Eye (tissue), 1 donor: ENCODE data around the gene BAIAP2.

ENCODE experiments used
- DNase-seq: peaks from one replicate; pipeline ENCODE4 v3.0.0-alpha.2; 2015

Gene BAIAP2

DNA sequence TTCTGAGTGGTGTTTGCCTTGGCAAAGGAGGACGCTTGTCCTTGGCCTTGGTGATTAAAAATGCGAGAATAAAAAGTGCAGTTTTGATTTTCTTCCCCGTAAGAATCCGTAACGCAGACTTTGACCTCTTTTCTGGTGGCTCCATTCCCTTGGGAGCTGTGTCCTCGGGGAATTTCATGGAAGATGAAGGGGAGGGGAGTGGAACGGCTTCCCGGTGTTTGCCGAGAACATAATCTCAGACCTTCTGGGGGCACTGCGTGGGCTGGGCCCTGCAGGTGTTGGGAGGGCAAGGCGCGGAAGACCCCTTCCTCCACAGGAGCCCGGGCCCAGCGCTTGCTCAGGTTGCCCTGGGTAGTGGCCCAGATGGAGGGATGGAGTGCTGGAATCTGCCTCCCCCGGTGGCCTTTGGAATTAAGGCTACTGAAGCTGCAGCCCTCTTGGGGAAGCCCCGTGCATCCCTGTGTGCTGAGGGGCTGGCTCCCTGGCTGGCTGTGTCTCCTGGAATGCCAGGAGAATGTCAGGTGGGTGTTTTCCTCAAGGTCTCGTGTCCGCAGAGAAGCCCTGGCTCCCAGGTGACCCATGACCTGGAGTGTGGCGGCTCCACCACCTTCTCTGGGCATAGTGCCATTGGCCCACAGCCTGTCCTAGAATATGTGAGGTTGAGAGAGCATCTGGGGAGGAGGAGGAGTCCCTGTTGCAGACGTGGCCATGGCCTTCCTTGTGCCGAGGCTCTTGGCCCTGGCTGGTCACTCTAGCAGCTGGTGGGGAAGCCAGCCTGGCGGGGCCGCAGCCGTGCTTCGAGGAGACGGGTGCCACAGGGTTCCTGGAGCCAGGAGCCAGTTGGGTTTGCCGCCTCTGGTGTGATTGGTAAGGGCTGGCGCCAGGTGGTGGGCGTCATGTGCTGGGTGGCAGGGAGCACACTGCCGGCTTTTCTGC is 3.1 kb downstream of the BAIAP2 start:
- peak; percentile 52 for DNase-seq

DNA sequence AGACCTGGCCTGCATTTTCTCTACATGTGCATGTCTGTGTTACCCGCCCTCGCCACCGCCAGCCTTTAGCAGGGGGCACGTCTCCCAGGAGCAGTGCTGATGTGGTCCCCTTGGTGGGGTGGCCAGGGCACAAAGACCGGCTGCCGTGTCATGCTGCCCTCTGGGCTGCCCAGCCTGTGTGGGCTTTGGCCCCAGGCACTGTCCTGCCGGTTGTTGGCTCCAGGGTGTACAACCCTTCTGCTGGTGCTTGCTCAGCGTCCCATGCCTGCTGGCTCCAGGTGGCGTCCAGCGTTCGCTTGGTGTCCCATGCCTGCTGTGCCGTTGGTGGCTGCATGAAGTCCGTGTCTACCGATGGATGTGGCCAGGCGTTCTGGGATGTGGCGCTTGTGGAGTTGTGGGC is 4.1 kb downstream of the BAIAP2 start:
- DNase-seq: no peak

DNA sequence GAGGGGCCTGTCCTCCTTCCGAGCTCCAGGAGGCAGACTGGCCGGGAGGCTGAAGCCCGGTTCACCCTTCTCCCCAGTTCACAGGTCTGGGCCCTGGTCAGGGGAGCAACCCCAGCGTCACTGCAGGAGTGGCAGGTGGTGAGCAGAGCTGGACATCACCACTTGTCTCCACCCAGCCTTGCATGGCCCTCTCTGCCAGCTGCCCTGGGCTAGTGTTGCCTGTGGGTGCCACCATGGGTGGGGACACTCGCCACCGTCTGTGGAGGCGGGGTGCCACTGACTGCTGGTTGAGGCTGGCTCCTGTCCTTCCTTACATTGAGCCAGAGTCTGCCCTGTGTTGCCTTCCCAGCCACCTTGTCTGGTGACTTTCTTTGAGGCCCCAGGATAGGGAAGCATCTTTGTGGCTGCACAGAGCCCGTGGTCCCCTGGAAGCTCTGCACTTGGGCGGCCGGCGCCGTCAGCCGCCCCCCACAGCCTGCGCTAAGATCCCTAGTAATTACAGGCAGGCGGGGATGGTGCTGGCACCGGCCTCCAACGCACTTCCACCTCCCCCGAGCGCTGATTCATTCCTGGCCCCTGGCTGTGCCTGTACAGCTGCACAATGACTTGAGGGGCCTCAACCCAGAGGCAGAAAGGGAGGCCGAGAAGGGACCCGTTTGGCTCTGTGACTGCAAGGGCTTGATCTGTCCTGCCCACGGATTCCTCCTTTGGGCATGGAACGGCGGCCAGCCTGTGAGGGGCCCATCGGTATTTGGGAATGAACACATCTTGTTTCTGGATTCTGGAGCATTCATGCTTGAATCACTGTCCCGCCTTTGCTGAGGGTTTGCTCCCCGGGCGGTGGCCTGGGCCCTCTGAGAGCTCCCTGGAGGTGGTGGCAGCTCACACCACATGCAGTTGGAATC is 5.2 kb downstream of the BAIAP2 start:
- peak; percentile 65 for DNase-seq

DNA sequence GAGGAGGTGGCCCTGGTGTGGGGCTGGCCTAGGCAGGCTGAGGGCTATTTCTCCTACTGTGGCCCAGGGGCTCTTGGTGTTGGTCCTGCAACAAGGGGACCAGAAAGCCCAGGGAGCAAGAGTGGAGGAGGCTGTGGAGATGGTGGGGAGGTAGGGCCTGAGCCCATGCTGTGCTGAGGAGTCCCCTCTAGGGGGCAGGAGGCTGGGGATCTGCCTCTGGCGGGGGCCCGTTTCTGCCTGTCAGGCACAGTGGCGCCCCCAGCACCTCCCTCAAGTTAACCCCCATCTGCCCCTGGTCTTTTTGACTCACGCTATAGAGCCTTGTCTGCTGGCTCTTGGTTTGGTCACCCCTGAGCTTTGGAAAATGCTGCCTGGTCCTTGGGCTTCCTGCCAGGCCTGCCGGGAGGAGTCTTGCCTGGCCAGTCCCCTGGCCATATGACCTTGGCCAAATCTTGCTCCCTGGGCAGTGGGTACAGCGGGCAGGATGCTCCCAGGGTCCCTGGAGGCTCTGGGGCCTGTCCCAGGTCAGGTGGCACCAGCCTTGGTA is 5.9 kb downstream of the BAIAP2 start:
- DNase-seq: no peak

DNA sequence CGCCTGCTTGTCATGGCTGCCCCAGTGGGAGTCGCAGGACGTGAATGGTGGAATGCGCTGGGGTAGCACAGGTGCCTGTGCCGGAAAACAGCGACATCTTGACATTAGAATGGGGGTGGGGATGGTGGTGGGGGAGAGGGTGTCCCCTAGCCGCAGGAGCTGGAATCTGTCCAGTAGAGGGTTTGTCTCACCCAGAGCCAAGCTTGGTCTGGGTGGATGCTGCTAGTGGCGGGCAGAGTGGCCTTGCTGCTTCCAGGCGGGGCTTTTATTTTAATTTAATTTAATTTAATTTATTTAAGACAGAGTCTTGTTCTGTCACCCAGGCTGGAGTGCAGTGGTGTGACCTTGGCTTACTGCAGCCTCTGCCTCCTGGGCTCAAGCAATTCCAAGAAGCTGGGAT is 7.7 kb downstream of the BAIAP2 start:
- DNase-seq: no peak

DNA sequence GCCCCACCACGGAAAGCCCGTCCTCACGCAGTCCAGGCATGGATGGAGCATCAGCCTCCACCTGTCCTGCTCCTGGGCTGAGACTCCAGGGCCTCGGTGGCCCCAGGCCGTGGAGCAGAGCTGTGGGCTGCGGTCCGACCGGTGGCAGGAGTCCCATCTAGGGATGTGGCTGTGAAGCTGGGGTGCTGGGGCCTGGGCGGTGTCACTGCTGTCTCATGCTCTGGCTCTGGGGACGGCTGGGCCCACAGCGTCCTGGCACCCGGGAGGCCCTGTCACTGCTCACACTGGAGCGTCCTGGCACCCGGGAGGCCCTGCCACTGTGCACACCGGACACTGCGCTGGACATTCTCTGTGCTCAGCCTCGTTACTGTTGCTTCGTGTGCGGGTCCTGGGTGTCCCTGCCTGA is 8.4 kb downstream of the BAIAP2 start:
- DNase-seq: no peak

DNA sequence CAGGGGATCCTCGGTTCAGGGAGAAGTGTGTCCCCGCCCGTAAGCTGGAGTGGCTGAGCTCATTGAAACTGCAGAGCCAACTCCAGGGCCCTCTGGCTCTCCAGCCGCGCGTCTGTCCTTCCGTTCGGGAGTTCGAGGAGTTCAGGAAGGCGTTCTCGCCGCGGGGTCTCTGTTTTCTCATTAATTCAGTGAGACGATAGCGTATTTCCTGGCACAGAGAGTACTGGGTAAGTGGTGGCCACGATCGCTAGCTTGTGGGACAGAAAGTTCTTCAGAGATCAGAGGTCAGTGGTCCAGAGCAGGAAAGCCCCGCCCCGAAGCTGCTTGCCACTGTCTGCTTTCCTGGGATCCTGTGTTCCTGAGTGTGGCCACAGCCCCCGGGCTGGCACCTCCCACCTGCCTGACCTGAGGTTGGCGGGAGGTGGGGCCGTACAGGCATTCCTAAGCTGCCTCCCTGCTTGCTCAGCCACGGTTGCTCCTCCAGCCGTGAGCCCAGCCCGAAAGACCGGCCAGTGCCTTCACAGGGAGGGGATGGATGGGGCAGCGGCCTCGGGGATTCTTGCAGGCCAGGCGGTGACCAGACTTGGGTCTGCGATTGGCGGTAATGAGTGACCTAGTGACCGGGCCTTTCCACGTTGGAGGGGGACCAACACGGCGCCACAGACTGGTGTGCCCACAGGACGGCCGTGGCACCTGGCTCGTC is 8.9 kb downstream of the BAIAP2 start:
- no peak for DNase-seq

DNA sequence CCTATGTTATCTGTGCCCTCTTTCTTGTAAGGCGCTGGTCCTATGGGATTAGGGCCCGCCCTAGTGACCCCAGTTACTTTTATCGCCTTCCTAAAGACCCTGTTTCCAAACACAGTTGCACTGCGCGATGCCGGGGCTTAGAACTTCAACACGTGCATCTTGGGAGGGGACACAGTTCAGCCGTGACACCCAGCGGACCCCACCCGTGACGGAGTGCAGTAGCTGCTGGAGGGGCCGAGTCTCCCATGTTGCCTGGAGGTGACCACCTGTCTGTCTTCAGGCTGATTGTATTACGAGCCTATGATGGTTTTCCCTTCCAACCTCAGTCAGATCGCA is 9.4 kb downstream of the BAIAP2 start:
- no peak for DNase-seq

DNA sequence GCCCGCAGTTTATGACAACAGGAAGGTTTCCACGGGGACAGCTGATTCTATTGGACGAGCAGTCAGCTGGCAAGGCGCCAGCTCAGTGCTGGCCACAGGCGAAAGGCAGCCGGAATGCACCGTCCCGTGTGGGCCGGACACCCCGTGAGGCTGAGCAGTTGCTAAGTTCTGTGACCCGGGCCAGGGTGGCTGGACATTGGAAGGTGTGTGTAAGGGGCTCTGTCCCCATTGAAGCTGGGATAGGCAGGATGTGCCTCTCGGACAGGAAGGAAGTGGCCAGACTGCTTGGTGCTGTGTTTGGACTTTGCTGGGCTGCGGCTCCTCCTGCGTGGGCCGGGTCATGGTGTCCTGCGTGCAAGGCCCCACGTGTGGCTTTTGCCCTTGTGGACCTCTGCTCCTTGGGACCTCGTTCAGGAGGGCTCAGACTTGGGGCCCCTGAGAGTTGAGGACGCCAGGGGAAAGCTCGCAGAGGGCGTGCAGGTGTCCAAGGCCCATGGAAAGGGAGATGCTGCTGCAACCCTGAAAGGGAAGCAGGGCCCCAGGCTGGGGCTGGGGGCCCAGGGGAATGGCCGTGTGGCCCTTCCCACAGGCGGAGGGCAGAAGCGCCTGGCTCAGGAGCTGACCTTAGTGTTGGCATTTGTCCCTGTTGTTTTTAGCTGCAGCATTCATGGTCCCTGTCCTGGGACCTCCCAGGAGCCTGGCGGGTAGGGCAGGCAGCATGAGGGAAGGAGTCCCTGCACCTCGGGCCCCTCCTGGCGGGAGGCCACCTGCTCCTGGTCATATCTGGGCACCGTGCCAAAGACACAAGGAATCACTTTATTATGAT is 10.0 kb downstream of the BAIAP2 start:
- peak; percentile 73 for DNase-seq

DNA sequence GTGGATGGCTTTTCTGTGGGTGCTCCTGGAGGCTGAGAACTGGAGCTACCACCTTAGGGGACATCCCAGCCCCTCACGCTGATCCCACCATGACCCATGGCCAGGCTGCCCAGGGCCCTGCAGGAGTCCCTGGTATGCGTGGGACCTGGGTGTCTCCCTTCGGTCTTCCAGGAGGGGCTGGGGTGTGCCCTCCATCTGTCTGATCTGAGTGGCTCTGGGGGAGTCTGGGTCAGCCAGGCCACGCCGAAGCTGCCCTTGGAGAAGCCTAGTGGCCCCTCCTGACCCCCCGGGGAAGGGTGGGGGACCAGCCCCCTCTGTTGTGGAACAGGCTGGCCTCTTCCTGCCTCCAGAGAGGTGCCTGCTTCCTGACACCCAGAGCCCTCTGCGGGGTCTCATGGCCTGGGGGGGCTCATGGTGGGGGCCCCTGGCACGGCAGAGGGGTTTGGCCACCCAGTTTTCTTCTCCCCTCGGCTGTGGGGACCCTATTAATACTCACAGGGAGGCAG is 10.7 kb downstream of the BAIAP2 start:
- DNase-seq: no peak

DNA sequence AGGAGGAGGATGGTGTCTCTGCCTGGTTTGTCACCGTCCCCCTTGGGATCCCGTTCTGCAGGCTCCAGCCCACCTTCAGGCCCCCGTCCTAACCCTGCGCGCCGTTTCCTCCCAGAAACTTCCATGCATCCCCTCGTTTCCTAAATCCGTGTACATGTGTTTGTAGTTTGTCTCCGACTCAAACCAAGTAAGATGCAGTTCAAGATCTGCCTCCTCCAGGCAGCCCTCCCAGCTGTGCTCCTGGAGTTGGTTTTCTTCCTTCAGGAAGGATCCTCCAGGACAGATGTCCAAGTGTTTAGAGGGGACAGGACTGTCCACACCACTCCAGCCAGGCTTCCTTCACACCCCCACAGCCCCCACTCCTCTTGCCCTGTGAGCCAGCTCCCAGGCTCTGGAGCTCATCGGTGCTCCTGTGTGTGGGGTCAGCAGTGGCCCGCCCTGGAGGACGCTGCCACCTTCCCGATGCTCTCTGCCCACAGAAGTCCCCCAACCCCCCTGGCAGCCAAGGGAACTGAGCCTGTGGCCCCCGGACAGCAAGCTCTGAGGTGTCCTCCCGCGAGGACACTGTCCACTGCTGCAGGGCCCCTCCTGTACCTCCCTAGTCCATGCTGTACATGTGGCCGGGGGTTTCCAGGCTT is 11.3 kb downstream of the BAIAP2 start:
- DNase-seq: no peak

DNA sequence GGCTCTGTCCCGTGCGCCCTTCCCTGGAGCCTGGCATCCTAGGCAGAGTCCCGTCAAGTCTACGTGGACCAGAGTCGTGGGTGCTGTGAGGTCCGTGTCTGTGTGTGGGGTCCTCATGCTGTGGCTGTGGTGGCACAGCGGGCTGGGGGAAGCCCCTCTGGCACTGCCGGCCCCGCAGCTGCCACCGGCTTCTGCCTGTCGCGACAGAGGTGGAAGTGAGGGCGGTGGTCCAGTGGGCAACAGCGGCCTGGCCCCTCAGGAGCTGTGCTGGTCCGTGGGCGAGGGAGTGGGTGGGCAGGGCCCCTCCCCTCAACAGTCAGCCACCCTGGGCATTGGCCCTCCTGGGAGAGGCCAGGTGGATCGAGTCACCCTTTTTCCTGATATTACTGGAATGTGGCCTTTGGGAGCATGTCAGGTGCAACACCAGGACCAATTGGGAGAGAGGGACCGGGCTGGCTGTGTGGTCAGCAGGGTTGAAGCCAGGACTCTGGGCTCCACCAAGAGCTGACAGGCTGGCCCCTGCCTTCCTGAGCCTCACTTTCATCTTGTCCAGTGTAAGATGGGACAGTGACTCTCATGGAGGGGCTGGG is 11.9 kb downstream of the BAIAP2 start:
- no peak for DNase-seq

DNA sequence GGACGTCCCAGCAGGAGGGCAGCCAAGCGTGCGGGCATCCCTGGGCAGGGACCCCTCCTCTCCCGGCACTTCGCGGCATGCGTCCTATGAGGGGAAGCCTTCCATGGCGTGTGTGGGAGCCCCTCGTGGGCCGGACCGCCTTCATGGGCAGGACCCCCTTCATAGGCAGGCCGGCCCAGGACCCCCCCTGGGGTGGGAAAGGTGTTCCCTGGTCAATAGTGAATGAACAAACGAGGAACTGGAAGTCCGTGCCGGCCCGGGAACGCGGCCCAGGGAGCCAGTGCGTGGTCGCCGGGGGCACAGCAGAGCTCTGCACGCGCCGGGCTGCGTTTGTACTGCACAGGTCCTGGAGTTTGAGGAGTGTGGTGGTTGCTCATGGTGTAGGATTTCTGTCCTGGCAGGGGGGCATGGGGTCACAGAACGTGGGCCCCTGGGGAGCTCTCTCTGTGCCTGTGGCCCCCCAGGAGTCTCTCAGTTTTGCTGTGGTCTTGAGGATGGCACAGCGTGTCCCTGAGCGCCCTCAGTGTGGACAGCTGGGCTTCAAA is 13.9 kb downstream of the BAIAP2 start:
- DNase-seq: no peak

DNA sequence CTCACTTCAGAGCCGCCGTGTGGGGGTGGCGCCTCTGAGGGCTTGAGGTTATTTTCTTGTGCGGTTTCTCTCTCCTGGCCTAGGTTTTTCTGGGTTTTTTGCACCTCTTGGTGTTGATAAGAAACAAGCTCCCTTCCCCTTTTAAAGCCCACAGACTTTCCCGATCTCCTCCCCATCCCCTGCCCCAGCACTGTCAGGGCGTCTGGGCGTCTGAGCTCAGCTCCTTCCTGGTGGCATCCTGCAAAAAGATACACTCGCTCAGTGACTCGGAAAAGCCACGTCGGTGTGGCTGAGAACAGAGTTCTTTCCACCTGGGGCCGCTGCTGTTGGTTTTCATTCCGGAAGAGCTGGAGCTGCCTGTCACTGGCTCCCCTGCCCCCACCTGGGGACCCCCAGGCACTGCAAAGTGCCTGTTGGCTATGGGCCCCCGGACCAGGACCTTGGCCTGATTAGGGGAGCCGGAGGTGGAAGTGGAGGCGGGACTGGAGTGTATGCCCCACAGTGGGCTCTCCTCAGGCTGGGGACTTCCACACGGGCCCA is 14.5 kb downstream of the BAIAP2 start:
- DNase-seq: no peak

DNA sequence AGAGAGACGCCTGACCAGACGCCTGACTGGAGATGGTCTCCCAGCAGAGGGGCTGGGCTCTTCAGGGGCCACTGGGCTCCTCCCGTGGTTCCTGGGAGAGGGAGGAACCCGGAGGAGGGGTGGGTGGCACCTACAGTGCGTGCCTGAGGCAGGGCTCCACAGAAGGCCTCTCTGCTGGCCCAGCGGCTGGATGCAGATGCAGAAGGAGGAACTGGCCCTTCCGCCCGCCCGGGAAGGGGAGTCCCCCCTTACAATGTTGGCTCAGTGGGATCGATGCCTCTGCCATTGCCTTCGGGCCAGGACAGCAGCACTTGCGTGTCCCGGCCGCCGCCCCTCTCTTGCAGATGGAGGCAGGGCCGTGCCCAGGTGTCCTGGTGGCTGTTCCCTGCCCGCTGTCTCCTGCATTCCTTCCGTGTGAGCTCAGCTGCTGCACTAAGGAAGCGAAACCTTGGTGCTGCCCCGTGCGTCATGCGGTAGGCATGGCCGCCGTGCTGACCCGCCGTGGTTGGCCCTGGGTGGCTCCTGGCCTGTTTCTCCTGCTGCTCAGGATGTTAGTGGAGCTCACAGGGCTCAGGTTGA is 15.1 kb downstream of the BAIAP2 start:
- no peak for DNase-seq

DNA sequence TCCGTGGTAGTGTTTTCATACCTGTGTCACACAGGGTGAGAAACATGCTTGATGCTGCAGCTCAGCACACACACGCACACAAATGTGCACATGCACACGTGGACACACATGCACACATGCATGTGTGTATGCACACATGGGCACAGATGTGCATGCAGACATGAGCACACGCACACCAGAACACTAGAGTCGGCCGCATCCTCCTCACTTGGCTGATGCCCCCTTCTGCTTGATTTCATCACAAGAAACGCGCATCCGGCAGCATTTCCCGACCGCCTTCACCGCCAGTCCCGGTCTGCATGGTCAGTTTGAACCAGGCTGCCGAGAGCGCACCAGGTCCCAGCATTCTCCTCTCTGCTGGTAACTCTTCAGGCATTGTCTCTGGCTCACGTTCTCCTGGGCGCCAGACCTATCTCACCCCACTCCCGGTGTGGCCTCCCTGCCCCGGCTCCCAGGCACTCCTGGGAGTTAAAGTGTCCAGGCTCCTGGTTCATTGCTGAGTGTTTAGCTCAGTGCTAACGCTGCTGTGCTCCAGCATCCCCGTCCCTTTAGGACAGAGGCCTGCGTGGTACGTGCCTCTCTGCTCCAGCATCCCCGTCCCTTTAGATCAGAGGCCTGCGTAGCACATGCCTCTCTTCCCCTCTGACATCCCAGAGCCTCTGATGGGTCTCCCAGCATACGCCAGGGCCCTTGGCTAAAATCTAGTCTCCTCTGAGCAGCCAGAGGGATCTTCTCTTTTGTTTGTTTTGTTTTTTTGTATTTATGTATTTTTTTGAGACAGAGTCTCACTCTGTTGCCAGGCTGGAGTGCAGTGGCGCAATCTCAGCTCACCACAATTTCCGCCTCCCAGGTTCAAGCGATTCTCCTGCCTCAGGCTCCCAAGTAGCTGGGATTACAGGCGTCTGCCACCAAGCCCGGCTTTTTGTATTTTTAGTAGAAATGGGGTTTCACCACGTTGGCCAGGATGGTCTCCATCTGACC is 16.0 kb downstream of the BAIAP2 start:
- no peak for DNase-seq

DNA sequence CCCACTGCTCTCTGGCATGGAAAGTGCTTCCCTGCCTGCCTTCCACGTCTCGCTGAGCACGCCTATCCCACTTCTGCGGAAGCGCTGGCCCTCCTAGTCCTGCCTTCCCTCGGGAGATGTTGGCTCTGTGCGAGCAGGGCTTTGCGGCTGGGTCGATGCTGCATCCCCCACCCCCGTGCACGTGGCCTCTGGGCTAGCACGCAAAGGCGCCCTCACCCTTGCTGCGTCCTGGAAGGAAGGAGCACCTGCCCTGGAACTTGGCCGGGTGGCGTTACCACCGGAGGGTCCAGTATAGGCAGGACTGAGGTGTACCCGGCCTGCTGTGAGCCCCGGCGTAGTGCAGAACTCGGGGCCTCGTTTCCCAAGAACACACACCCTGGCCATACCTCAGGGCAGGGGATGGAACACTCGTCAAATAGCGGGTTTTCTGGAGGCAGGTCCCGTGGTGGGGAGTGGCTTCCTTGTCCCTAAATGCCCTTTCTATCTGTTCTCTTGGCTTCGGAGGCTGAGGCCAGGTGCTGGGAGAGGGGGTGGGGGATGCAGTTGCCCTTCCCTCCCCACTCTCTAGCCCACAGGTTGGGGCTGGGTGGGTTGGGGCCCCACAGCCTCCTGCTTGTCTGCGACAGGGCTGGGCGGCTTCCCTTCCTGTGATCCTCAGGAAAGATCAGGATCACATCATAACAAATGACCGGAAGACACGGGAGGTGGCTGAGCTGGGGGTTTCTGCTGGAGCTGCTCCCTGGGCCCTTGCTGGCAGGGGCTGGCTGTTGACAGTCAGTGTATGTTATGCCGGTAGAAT is 17.4 kb downstream of the BAIAP2 start:
- peak; percentile 80 for DNase-seq
